Peyer's patch (tissue), 4 donors: ENCODE results near the gene TGIF2.

Source experiments
- CTCF ChIP-seq, 6 experiments: fragments of 450-650 bp in 4 of 6; fragments of 200-600 bp in 2 of 6; sonication (generic) in 1 of 6; IDR thresholded peaks; one replicate each; pipeline ENCODE4 v1.5.1; 2017 to 2019; ENCODE audit warnings: antibody characterized with exemption in 6 of 6, mild to moderate bottlenecking in 3 of 6, moderate library complexity in 1 of 6
- POLR2A ChIP-seq, 2 donors: fragments of 450-650 bp; IDR thresholded peaks; one replicate each; pipeline ENCODE4 v1.5.1; 2017; ENCODE audit warnings: antibody characterized with exemption in 2 of 2, mild to moderate bottlenecking in 2 of 2, moderate library complexity in 2 of 2

GRCh38 chr20:36563374-36563773 is 10.0 kb upstream of the TGIF2 start:
- TF ChIP-seq CTCF (IDR thresholded peaks at IDR 0.05) (no peak), POLR2A (IDR thresholded peaks at IDR 0.05) (no peak)
